IMR-90 (cell line): ENCODE results near the gene SCARF1. TPM values are rescaled to one million over a fixed set of nuclear protein-coding genes. Genes with fewer than 3 reads are reported as not detected.

Experiments
- ATAC-seq: fragments of 200-7000 bp; cut with Tn5 transposase; 2 replicates; pipeline ENCODE4 v1.9.1; 2020; ENCODE audit warnings: low read depth, mild to moderate bottlenecking, moderate library complexity
- BruUV-seq: library from RNA; stranded (reverse); fragments of 400-500 nt; replicated peaks from 2 replicates; lab custom pipeline; 2021; lab: Mats Ljungman, UMichigan
- CTCF ChIA-PET: fragments of 300-600 bp; formaldehyde crosslinking; extraction: SDS; loops from one replicate; lab custom pipeline; 2021; ENCODE audit warnings: antibody characterized with exemption; lab: Yijun Ruan, JAX
- POLR2A ChIA-PET: fragments of 300-600 bp; sonication (Branson Sonifier 250); formaldehyde crosslinking; loops from one replicate; lab custom pipeline; 2022; ENCODE audit warnings: antibody characterized with exemption; ENCODE audit not compliant: unreplicated experiment; lab: Charles Lee
- DNase-seq: peaks from one replicate; pipeline ENCODE4 v3.0.0; 2013
- H2AFZ ChIP-seq: replicated peaks from 2 replicates; pipeline ENCODE3; 2013; ENCODE audit warnings: low read length, mild to moderate bottlenecking; ENCODE audit not compliant: poor library complexity
- H2AK5ac ChIP-seq: 2 replicates; pipeline ENCODE4 v1.6.1; 2013; ENCODE audit warnings: low read depth, low read length, inconsistent platforms
- H2AK9ac ChIP-seq: replicated peaks from 2 replicates; pipeline ENCODE3; 2013; ENCODE audit warnings: mild to moderate bottlenecking, low read depth, low read length, moderate library complexity; ENCODE audit not compliant: poor library complexity
- H2BK120ac ChIP-seq: 2 replicates; pipeline ENCODE4 v1.6.1; 2013; ENCODE audit warnings: low read depth, low read length, inconsistent platforms
- H2BK15ac ChIP-seq: 3 replicates; pipeline ENCODE4 v1.6.1; 2013; ENCODE audit warnings: low read depth, low read length, inconsistent platforms
- H2BK20ac ChIP-seq: 2 replicates; pipeline ENCODE4 v1.6.1; 2013; ENCODE audit warnings: low read depth, mild to moderate bottlenecking, inconsistent platforms, low read length, moderate library complexity
- H2BK5ac ChIP-seq: 2 replicates; pipeline ENCODE4 v1.6.1; 2013; ENCODE audit warnings: mild to moderate bottlenecking, low read depth, low read length, inconsistent platforms; ENCODE audit not compliant: poor library complexity, severe bottlenecking
- H3K14ac ChIP-seq: replicated peaks from 2 replicates; pipeline ENCODE4 v1.6.1; 2013; ENCODE audit warnings: low read depth, low read length, inconsistent platforms
- H3K18ac ChIP-seq: 2 replicates; pipeline ENCODE4 v1.6.1; 2013; ENCODE audit warnings: low read depth, low read length, control low read depth
- H3K23ac ChIP-seq: 2 replicates; pipeline ENCODE4 v1.6.1; 2013; ENCODE audit warnings: low read depth, low read length, inconsistent platforms
- H3K27ac ChIP-seq: 2 replicates; pipeline ENCODE4 v1.5.1; 2013; ENCODE audit warnings: mild to moderate bottlenecking, control low read depth, low read length; ENCODE audit not compliant: insufficient read depth
- H3K27me3 ChIP-seq: 2 replicates; pipeline ENCODE4 v1.6.1; 2013; ENCODE audit warnings: low read length; ENCODE audit not compliant: control insufficient read depth, insufficient read depth
- H3K36me3 ChIP-seq: 2 replicates; pipeline ENCODE4 v1.6.1; 2013; ENCODE audit warnings: low read length, mixed read lengths; ENCODE audit not compliant: control insufficient read depth, insufficient read depth
- H3K4ac ChIP-seq: 2 replicates; pipeline ENCODE4 v1.6.1; 2013; ENCODE audit warnings: low read depth, low read length, inconsistent platforms
- H3K4me1 ChIP-seq: 2 replicates; pipeline ENCODE4 v1.6.1; 2013; ENCODE audit warnings: low read length, mixed read lengths; ENCODE audit not compliant: control insufficient read depth, insufficient read depth
- H3K4me2 ChIP-seq: 2 replicates; pipeline ENCODE4 v1.6.1; 2013; ENCODE audit warnings: low read depth, mild to moderate bottlenecking, control low read depth, low read length, moderate library complexity
- H3K4me3 ChIP-seq: 2 replicates; pipeline ENCODE4 v1.5.1; 2013; ENCODE audit warnings: low read depth, mild to moderate bottlenecking, control low read depth, low read length, moderate library complexity; ENCODE audit not compliant: insufficient read depth
- H3K56ac ChIP-seq: 2 replicates; pipeline ENCODE4 v1.6.1; 2013; ENCODE audit warnings: low read length, inconsistent platforms; ENCODE audit not compliant: insufficient read depth; ENCODE audit errors: extremely low read depth
- H3K79me1 ChIP-seq, 2 experiments: 2 replicates each; pipeline ENCODE4 v1.6.1; 2013; ENCODE audit warnings: low read length in 2 of 2, inconsistent platforms in 1 of 2, low read depth in 1 of 2
- H3K9ac ChIP-seq: 2 replicates; pipeline ENCODE4 v1.6.1; 2013; ENCODE audit warnings: low read depth, low read length, control low read depth
- H3K9me1 ChIP-seq: 2 replicates; pipeline ENCODE4 v1.6.1; 2013; ENCODE audit warnings: low read length, inconsistent platforms; ENCODE audit not compliant: insufficient read depth
- H3K9me3 ChIP-seq: 2 replicates; pipeline ENCODE4 v1.6.1; 2013; ENCODE audit warnings: low read length; ENCODE audit not compliant: control insufficient read depth, insufficient read depth
- H4K20me1 ChIP-seq: 2 replicates; pipeline ENCODE4 v1.6.1; 2013; ENCODE audit warnings: low read length, inconsistent platforms; ENCODE audit not compliant: insufficient read depth
- H4K5ac ChIP-seq: 2 replicates; pipeline ENCODE4 v1.6.1; 2013; ENCODE audit warnings: mild to moderate bottlenecking, low read depth, low read length, control low read depth
- H4K8ac ChIP-seq, 2 experiments: 2 replicates each; pipeline ENCODE4 v1.6.1; 2013; ENCODE audit warnings: low read depth in 2 of 2, low read length in 2 of 2, control low read depth in 1 of 2, inconsistent platforms in 1 of 2
- H4K91ac ChIP-seq: 2 replicates; pipeline ENCODE4 v1.6.1; 2013; ENCODE audit warnings: low read depth, low read length, inconsistent platforms; ENCODE audit not compliant: insufficient read depth
- CEBPB ChIP-seq: IDR thresholded peaks from 2 replicates; pipeline ENCODE4 v1.6.1; 2012; ENCODE audit warnings: low read depth, low read length, improper control_type of control experiment
- ELK1 ChIP-seq: fragments of 150-350 bp; IDR thresholded peaks from 2 replicates; pipeline ENCODE4 v1.6.1; 2016; ENCODE audit warnings: low read depth, mild to moderate bottlenecking, low read length, moderate library complexity, borderline replicate concordance
- MAFK ChIP-seq: IDR thresholded peaks from 2 replicates; pipeline ENCODE4 v1.6.1; 2012; ENCODE audit warnings: low read depth, low read length, improper control_type of control experiment
- MAZ ChIP-seq: IDR thresholded peaks from 2 replicates; pipeline ENCODE4 v1.6.1; 2012; ENCODE audit warnings: low read depth, mild to moderate bottlenecking, low read length, improper control_type of control experiment, moderate library complexity, borderline replicate concordance
- RFX5 ChIP-seq: IDR thresholded peaks from 2 replicates; pipeline ENCODE4 v1.8.0; 2012; ENCODE audit warnings: low read depth, mild to moderate bottlenecking, low read length, moderate library complexity
- SMC3 ChIP-seq: fragments of 150-350 bp; IDR thresholded peaks from 2 replicates; pipeline ENCODE4 v1.6.1; 2016; ENCODE audit warnings: low read depth, mild to moderate bottlenecking, antibody characterized with exemption, low read length, moderate library complexity
- USF2 ChIP-seq: fragments of 150-350 bp; IDR thresholded peaks from 2 replicates; pipeline ENCODE4 v1.6.1; 2017; ENCODE audit warnings: mild to moderate bottlenecking, antibody characterized with exemption, low read length, low read depth
- WGBS, 2 experiments: methylation state at CpG; one replicate each; pipeline versions ENCODE4 v1.1.5 to v1.1.7; 2013; ENCODE audit warnings: missing lambda C conversion rate in 2 of 2; ENCODE audit not compliant: insufficient read length in 1 of 2; ENCODE audit errors: extremely low coverage in 2 of 2; 5-methylcytosine and 5-hydroxymethylcytosine counted together
- dilution Hi-C: fragments of 300-500 bp; cut with HindIII; formaldehyde crosslinking; loops from one replicate; pipeline ENCODE4 v1.14.3; 2018; ENCODE audit warnings: low sequenced_read_pairs; ENCODE audit not compliant: unreplicated experiment
- in situ Hi-C: fragments of 300-500 bp; cut with MboI; formaldehyde crosslinking; loops from 3 replicates; pipeline ENCODE4 v1.14.3; 2019; ENCODE audit warnings: low sequenced_read_pairs, inconsistent platforms, mixed read lengths
- intact Hi-C: fragments of 100-400 bp; cut with micrococcal nuclease; formaldehyde crosslinking; loops from 2 replicates; pipeline ENCODE4 v1.10.0; 2022
- polyA plus RNA-seq, 3 experiments: library from polyadenylated mRNA; depleted of rRNA; stranded (reverse); fragments of >200 nt; gene quantifications; 2 replicates each; pipeline ENCODE4 v1.2.3, GENCODE V29; 2012; ENCODE audit warnings: low replicate concordance in 1 of 3
- total RNA-seq: library from RNA; depleted of rRNA; stranded (reverse); fragments of >200 nt; gene quantifications from 2 replicates; pipeline ENCODE4 v1.2.3, GENCODE V29; 2012
- TF ChIP-seq, protein P1 (sequence below): conservative IDR thresholded peaks from 2 replicates; pipeline ENCODE4 v1.5.1; 2012; ENCODE audit warnings: mild to moderate bottlenecking, low read depth, low read length, improper control_type of control experiment

Gene SCARF1
- total and polyA plus RNA-seq, 2 of the 4 experiments (the other 2 are of a cell fraction): 0.18 to 0.43 TPM

DNA sequence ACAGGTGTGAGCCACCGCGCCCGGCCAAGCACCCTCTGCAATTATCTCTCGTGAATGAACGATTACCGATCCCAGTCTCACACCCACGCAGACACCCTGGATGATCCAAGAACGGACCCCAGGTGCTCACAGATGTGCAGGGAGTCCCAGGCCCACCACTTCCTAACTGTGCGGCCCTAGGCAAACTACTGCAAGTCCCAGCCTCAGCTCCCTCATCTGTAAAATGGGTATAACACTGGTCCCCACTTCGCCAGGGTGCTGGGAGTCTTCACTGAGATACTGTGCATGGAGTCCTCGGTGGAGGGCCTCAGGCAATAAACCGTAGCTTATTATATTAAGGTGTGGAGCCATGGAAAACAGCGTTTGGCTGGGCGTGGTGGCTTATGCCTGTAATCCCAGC is 61.4 kb downstream of the SCARF1 start:
- TF ChIP-seq CEBPB (no peak), MAFK (no peak), RFX5 (no peak), MAZ (no peak), SMC3 (no peak), USF2 (no peak), ELK1 (no peak)
- TF ChIP-seq, protein P1, sequence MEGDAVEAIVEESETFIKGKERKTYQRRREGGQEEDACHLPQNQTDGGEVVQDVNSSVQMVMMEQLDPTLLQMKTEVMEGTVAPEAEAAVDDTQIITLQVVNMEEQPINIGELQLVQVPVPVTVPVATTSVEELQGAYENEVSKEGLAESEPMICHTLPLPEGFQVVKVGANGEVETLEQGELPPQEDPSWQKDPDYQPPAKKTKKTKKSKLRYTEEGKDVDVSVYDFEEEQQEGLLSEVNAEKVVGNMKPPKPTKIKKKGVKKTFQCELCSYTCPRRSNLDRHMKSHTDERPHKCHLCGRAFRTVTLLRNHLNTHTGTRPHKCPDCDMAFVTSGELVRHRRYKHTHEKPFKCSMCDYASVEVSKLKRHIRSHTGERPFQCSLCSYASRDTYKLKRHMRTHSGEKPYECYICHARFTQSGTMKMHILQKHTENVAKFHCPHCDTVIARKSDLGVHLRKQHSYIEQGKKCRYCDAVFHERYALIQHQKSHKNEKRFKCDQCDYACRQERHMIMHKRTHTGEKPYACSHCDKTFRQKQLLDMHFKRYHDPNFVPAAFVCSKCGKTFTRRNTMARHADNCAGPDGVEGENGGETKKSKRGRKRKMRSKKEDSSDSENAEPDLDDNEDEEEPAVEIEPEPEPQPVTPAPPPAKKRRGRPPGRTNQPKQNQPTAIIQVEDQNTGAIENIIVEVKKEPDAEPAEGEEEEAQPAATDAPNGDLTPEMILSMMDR: no peak
- Histone ChIP-seq H4K91ac (no peak overlapping the region), H2BK15ac (no peak overlapping the region), H3K27me3 (no peaks in the 10 kb centered on the region), H3K14ac (no peak overlapping the region), H2BK120ac (no peak overlapping the region), H3K23ac (no peak overlapping the region), H2AFZ (no peak overlapping the region), H2AK9ac (no peak overlapping the region), H3K36me3 (no peaks in the 10 kb centered on the region), H4K5ac (no peak overlapping the region), H3K56ac (no peak overlapping the region), H3K27ac (no peak overlapping the region), H3K9me3 (no peaks in the 10 kb centered on the region), H4K20me1 (no peaks in the 10 kb centered on the region), H3K79me1 (no peaks in the 10 kb centered on the region), H3K4me3 (no peak overlapping the region), H3K4me2 (no peak overlapping the region), H2BK5ac (no peak overlapping the region), H2BK20ac (no peak overlapping the region), H2AK5ac (no peak overlapping the region), H3K18ac (no peak overlapping the region), H3K4me1 (peaks cover 4% of the 10 kb centered on the region; the same call in 1 of the 2 replicates), H4K8ac (no peak overlapping the region), H3K9ac (no peak overlapping the region), H3K4ac (no peak overlapping the region), H3K9me1 (no peaks in the 10 kb centered on the region)
- 98% methylated on average over 7 of the region's 14 CpGs; no CpG with 5 or more reads in 1 of the 2 experiments for WGBS, 2 experiments
- no peak for ATAC-seq
- in situ Hi-C loops (no loop called here), dilution Hi-C loops (no loop called here), intact Hi-C loops (no loop called here)
- ChIA-PET POLR2A (no interaction called here), CTCF (interaction anchor here (0.6 kb wide), 1 partner anchor 87 kb away, joined by 3 read pairs; no protein-coding TSS in a partner anchor)
- DNase-seq: no peak
- BruUV-seq: no TSS peak
